GM21381 (cell line): ENCODE data around the gene CHST5.
A peak's percentile ranks its signal among the peaks of the same experiment; 100 is the strongest.
"Not testable (repeated sequence)": the region's sequence is repeated elsewhere in the genome, so short reads cannot be mapped to it uniquely, and the experiment has no call there.

Source experiments
- ATAC-seq: cut with Tn5 transposase; IDR thresholded peaks from one replicate; pipeline ENCODE4 v1.9.1; 2021; ENCODE audit warnings: mild to moderate bottlenecking, moderate library complexity; ENCODE audit not compliant: unreplicated experiment

Gene CHST5

DNA sequence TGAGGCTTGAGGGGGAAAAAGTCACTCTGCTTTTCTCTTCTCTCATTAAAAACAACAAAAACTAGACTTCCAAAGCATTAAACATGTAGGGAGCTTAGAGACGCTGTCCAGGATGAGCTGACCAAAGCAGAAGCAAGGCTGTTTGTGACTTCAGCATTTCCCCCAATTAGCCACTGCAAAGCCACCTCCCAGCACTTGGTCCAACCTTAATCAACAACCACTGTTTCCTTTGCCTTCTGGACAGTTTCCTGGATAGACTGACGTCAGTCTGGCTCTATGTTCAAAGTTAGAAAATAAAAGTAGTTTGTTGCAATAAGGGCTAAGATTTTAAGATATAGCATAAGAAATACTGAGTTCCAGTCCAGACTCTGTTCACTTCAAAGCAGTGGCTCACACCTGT is 17.0 kb upstream of the CHST5 start:
- no peak for ATAC-seq

GRCh38 chr16:75550211-75550662 is 14.3 kb upstream of the CHST5 start:
- ATAC-seq = peak; percentile 68

DNA sequence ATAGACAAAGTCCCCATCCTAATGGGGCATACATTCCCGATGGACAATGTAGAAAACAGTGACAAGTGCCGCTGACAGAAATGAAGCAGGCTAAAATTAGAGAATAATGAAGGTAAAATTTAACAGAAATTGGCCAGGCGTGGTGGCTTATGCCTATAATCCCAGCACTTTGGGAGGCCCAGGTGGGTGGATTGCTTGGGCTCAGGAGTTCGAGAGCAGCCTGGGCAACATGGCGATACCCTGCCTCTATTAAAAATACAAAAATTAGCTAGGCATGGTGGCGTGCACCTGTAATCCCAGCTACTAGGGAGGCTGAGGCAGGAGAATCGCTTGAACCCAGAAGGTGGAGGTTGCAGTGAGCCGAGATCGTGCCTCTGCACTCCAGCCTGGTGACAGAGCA is 12.5 kb upstream of the CHST5 start:
- not testable (repeated sequence) for ATAC-seq

- no peak for ATAC-seq
These were observed 10.4 kb upstream of the CHST5 start for GRCh38 chr16:75546293-75546692.

GRCh38 chr16:75545879-75546278 is 10.0 kb upstream of the CHST5 start:
- ATAC-seq = not testable (repeated sequence)

GRCh38 chr16:75542462-75542861 is 6.6 kb upstream of the CHST5 start:
- not testable (repeated sequence) for ATAC-seq

GRCh38 chr16:75541236-75541635 is 5.3 kb upstream of the CHST5 start:
- no peak for ATAC-seq

DNA sequence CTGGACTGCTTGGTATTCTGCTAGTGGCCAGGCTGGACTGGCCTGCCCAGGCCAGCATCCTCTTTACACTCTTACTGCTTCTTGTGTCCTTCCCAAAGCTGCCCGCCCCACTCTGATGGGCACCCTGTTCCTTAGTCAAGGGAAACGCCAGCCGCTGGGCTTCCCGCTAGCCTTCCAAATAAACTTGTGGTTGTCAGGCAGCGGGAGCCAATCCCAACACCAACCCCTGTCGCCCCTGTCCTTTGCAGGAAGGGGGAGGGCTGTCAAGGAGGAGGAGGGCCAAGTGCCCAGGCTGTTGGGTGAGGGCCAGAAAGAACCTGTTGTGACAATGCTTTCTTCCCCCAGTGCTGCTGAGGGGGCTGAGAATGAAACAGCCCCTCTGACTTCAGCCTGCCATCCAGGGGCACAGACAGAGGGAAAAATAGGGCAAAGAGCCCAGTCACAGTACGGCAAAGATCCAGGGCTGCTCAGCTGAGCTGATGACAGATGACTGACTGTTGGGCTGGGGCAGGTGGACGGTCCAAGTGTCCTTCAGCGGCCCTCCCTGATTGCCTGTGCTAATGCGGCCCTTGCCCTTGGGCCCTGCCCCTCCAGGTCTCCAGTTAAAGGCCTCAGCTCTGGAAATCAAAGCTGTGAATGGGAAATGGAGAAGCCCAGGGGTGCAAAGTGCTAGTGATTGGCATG is 3.1 kb upstream of the CHST5 start:
- not testable (repeated sequence) for ATAC-seq

DNA sequence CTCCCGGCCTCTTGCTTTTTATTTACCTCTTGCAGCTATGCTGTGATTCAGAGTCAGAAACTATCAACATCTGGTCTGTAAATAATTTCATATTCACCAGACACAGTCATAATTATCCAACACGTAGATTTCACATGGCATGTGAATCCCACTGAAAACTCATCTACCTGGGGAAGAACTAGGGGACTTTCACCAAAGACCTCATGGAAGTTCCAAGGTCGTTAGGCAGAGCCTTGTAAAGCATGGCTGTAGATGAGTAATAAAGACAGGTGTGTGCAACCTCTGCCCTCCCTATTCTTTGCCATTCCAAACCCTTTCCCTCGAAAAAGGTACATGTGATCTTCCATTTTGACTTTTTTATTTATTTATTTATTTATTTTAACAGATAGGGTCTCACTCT is 1.9 kb upstream of the CHST5 start:
- ATAC-seq = no peak

DNA sequence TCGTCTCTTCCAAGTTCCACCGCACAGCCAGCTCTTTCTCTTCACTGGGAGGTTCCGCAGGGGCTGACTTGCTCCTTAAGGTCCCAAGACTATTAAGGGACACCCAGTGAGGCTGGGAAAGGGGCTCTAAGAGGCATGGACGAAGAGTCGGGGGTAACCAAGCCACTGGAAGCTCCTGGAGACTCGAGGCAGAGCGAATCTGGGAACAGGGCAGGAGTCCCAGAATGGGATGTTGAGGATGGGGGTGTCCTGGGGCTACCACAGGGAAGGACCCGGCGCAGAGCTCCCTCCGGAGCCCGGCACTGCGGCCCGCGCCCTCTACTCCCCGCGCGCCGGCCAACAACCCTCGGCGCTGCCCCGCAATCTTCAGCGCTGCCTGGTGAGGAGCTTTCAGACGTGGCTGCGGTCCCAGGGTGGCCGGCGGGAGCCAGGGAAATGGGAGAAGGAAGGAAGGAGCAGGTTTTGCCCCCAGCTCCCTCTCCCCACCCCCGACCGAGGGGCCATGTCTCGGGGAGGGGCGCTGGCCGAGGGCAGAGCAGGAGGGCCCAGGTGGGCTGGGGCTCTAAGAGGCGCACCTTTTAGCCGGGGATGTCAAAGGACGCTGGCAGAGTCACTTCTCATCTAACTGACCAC is 581 bp downstream of the CHST5 start:
- no peak for ATAC-seq

DNA sequence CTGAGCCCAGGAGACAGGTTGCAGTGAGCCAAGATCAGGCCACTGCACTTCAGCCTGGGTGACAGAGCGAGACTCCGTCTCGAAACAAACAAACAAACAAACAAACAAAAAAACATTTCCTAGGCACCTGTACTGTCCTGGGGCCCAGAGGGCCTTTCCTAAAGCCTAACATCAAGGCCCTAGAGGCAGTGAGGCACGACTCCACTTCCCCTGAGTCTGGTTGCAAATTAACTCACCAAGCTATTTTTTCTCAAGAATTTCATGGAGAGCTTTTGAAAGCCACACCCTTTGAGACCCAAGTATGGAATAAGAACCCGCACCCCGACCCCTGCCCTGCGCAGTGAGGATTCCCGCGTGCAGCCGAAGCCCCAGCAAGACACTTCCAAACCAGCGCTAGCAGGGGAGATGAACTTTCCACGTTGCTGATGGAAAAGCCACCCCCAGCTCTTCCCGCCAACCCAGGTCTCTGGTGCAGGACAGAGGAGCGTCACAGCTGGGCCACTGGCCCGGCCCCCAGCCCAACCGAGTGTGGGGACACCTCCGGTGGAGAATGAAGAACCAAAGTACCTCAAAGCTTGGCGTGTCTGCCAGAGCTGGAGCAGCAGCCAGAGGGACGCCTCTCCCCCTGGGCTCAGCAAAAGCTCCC is 1.2 kb downstream of the CHST5 start:
- ATAC-seq = no peak

GRCh38 chr16:75532791-75533190 is 3.1 kb downstream of the CHST5 start:
- ATAC-seq = no peak

GRCh38 chr16:75532142-75532765 is 3.7 kb downstream of the CHST5 start:
- no peak for ATAC-seq

- no peak for ATAC-seq
These were observed 5.9 kb downstream of the CHST5 start for GRCh38 chr16:75529959-75530358.

DNA sequence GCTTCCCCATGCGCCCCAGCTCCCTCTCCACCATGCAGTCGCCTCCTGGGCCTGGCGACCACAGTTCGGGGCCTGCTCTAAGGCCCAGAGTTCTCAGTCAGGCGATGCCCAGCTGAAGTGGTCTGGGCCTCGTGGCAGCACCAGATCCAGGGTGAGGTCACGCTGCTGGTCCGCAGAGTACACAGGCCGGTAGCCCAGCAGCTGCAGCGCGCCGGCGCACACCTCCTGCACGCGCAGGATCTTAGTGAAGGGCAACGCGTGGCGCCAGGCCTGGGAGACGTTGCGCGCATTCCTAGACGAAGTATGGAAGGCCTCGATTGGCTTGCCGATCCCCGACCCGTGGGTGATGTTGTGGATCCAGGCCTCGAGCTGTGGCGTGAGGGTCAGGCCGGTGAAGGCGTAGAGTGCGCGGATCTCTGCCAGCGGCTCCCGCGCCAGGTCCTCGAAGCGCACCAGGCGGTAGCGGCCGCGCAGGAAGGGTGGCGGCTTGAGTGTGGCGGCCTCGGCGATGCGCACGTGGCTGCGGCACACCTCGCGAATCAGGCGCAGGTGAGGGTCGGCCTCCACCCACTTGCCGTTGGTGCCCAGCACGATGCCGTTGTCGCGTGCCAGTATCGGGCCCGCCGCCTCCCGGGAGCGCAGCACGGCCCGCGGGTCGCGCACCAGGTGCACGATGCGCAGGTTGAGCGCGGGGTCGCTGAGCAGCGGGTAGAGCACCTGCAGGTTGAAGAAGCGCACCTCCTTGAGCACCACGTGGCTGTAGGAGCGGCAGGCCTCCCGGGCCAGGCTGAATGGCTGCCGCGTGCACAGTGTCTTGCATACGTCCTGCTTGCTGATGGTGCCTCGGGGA is 6.6 kb downstream of the CHST5 start:
- no peak for ATAC-seq

GRCh38 chr16:75527825-75528299 is 8.0 kb downstream of the CHST5 start:
- ATAC-seq = no peak

- no peak for ATAC-seq
These were observed 9.7 kb downstream of the CHST5 start for GRCh38 chr16:75526032-75526790.

- no peak for ATAC-seq
These were observed 16.7 kb downstream of the CHST5 start for GRCh38 chr16:75519175-75519574.

- peak; percentile 23 for ATAC-seq
These were observed 19.5 kb downstream of the CHST5 start for GRCh38 chr16:75516189-75516966.
